ENCODE data around the gene UGT1A10.
"Not testable (repeated sequence)": the region's sequence is repeated elsewhere in the genome, so short reads cannot be mapped to it uniquely, and the experiment has no call there.

Gene UGT1A10

GRCh38 chr2:233698740-233699139 lies 62.5 kb downstream of the UGT1A10 start:
- DNase-seq, result no peak

- no peak for DNase-seq
Observed at GRCh38 chr2:233699424-233700027, 63.3 kb downstream of the UGT1A10 start.

GRCh38 chr2:233700028-233700635 lies 63.9 kb downstream of the UGT1A10 start:
- peak; percentile 13 for DNase-seq

GRCh38 chr2:233700842-233701241 lies 64.6 kb downstream of the UGT1A10 start:
- not testable (repeated sequence) for DNase-seq

GRCh38 chr2:233702238-233702637 lies 66.0 kb downstream of the UGT1A10 start:
- DNase-seq, result no peak

GRCh38 chr2:233705911-233706506 lies 69.8 kb downstream of the UGT1A10 start:
- DNase-seq, result no peak

GRCh38 chr2:233706720-233707119 lies 70.5 kb downstream of the UGT1A10 start:
- DNase-seq, result no peak

- no peak for DNase-seq
Observed at GRCh38 chr2:233707940-233708644, 71.8 kb downstream of the UGT1A10 start.

- DNase-seq, result no peak
Observed at GRCh38 chr2:233708942-233709341, 72.7 kb downstream of the UGT1A10 start.

GRCh38 chr2:233711312-233712008 lies 75.2 kb downstream of the UGT1A10 start:
- DNase-seq, result peak; percentile 72

GRCh38 chr2:233712611-233713261 lies 76.5 kb downstream of the UGT1A10 start, which contains the start of gene UGT1A5:
TSS of gene UGT1A5 (plus strand) at chr2:233712907. CDS start at chr2:233712992, 85 bp downstream.
- DNase-seq, result no peak

- no peak for DNase-seq
Observed at GRCh38 chr2:233713262-233713615, 77.0 kb downstream of the UGT1A10 start.

- DNase-seq, result no peak
Observed at GRCh38 chr2:233714121-233714520, 77.9 kb downstream of the UGT1A10 start.

GRCh38 chr2:233718552-233718951 lies 82.3 kb downstream of the UGT1A10 start, which contains the start of gene UGT1A4:
TSS of gene UGT1A4 (plus strand) at chr2:233718736. CDS start at chr2:233718821, 85 bp downstream.
- DNase-seq, result no peak

- DNase-seq, result no peak
Observed at GRCh38 chr2:233728723-233729301, 92.6 kb downstream of the UGT1A10 start, which contains the start of gene UGT1A3. TSS of gene UGT1A3 (plus strand) at chr2:233729042. CDS start at chr2:233729127, 85 bp downstream.

GRCh38 chr2:233736868-233737653 lies 100.8 kb downstream of the UGT1A10 start:
- not testable (repeated sequence) for DNase-seq

- no peak for DNase-seq
Observed at GRCh38 chr2:233740870-233741269, 104.6 kb downstream of the UGT1A10 start.

GRCh38 chr2:233743464-233744259 lies 107.4 kb downstream of the UGT1A10 start:
- no peak for DNase-seq

GRCh38 chr2:233745073-233745755 lies 109.0 kb downstream of the UGT1A10 start:
- no peak for DNase-seq
